Osteoblast (primary cell): ENCODE data around the gene MAPK1IP1L. TPM values are rescaled to one million over a fixed set of nuclear protein-coding genes. Genes with fewer than 3 reads are reported as not detected.
A peak's percentile ranks its signal among the peaks of the same experiment; 100 is the strongest.

Source experiments
- DNase-seq: peaks from one replicate; pipeline ENCODE4 v3.0.0; 2011; ENCODE audit warnings: low spot score, mixed read lengths; ENCODE audit not compliant: insufficient read length; ENCODE audit errors: missing footprints
- H2AFZ ChIP-seq: 2 replicates; pipeline ENCODE4 v1.6.0; 2011; ENCODE audit warnings: mild to moderate bottlenecking, low read length
- H3K27ac ChIP-seq: 2 replicates; pipeline ENCODE4 v1.5.1; 2011; ENCODE audit warnings: mild to moderate bottlenecking, low read depth, low read length, moderate library complexity
- H3K27me3 ChIP-seq: 2 replicates; pipeline ENCODE4 v1.6.0; 2012; ENCODE audit warnings: mild to moderate bottlenecking, control low read depth, inconsistent platforms, low read length, moderate library complexity; ENCODE audit not compliant: insufficient read depth
- H3K36me3 ChIP-seq: 2 replicates; pipeline ENCODE4 v1.5.1; 2011; ENCODE audit warnings: mild to moderate bottlenecking, low read length, control low read depth, moderate library complexity; ENCODE audit not compliant: insufficient read depth
- H3K4me1 ChIP-seq: 2 replicates; pipeline ENCODE4 v1.5.1; 2011; ENCODE audit warnings: mild to moderate bottlenecking, low read length, control low read depth, moderate library complexity; ENCODE audit not compliant: insufficient read depth
- H3K4me2 ChIP-seq: 2 replicates; pipeline ENCODE4 v1.6.0; 2011; ENCODE audit warnings: mild to moderate bottlenecking, low read length; ENCODE audit not compliant: insufficient read depth
- H3K4me3 ChIP-seq: fragments of 200-600 bp; sonication (generic); 3 replicates; pipeline ENCODE4 v1.5.1; 2012; ENCODE audit warnings: mild to moderate bottlenecking, low read length, inconsistent platforms; ENCODE audit not compliant: insufficient read depth
- H3K79me2 ChIP-seq: 2 replicates; pipeline ENCODE4 v1.6.0; 2012; ENCODE audit warnings: mild to moderate bottlenecking, low read length, control low read depth, inconsistent platforms; ENCODE audit not compliant: insufficient read depth
- H3K9me3 ChIP-seq: 2 replicates; pipeline ENCODE4 v1.5.1; 2011; ENCODE audit warnings: low read depth, low read length, control low read depth
- H4K20me1 ChIP-seq: 2 replicates; pipeline ENCODE4 v1.6.0; 2012; ENCODE audit warnings: mild to moderate bottlenecking, low read length, control low read depth; ENCODE audit not compliant: insufficient read depth
- CTCF ChIP-seq: IDR thresholded peaks from 2 replicates; pipeline ENCODE4 v1.5.1; 2011; ENCODE audit warnings: mild to moderate bottlenecking, low read depth, low read length, moderate library complexity; ENCODE audit errors: extremely low read depth
- total RNA-seq: library from RNA; depleted of rRNA; stranded (reverse); fragments of >200 nt; gene quantifications from 2 replicates; pipeline ENCODE4 v1.2.3, GENCODE V29; 2012

The MAPK1IP1L gene
- total RNA-seq, 1 donor: 42.0 TPM

- no peak for TF ChIP-seq CTCF
- no peaks in the 10 kb centered on the region for H3K36me3 ChIP-seq
- no peaks in the 10 kb centered on the region for H3K9me3 ChIP-seq
- H4K20me1 ChIP-seq: no peaks in the 10 kb centered on the region
- H3K4me2 ChIP-seq: peak overlapping the region; percentile 47
- no peaks in the 10 kb centered on the region for H3K27me3 ChIP-seq
- peaks cover 43% of the 10 kb centered on the region for H3K4me1 ChIP-seq
- peak overlapping the region; percentile 53 for H2AFZ ChIP-seq
- DNase-seq: no peak
- H3K4me3 ChIP-seq: no peak overlapping the region
- H3K27ac ChIP-seq: peak overlapping the region; percentile 96
- no peaks in the 10 kb centered on the region for H3K79me2 ChIP-seq
Observed at GRCh38 chr14:55103971-55104954, 52.8 kb downstream of the MAPK1IP1L start.

GRCh38 chr14:55105991-55106390 is 54.5 kb downstream of the MAPK1IP1L start:
- no peak overlapping the region for H3K4me3 ChIP-seq
- TF ChIP-seq CTCF: no peak
- H3K4me2 ChIP-seq: no peak overlapping the region
- no peaks in the 10 kb centered on the region for H4K20me1 ChIP-seq
- no peaks in the 10 kb centered on the region for H3K9me3 ChIP-seq
- H3K27ac ChIP-seq: no peak overlapping the region
- no peak overlapping the region for H2AFZ ChIP-seq
- H3K79me2 ChIP-seq: no peaks in the 10 kb centered on the region
- no peaks in the 10 kb centered on the region for H3K27me3 ChIP-seq
- no peak for DNase-seq
- H3K36me3 ChIP-seq: no peaks in the 10 kb centered on the region
- H3K4me1 ChIP-seq: peaks cover 43% of the 10 kb centered on the region

- peak overlapping the region; percentile 100 for H3K27ac ChIP-seq
- peak; percentile 96 for DNase-seq
- H3K4me3 ChIP-seq: peak overlapping the region; percentile 55
- peaks cover 29% of the 10 kb centered on the region for H3K4me1 ChIP-seq
- TF ChIP-seq CTCF: no peak
- no peaks in the 10 kb centered on the region for H4K20me1 ChIP-seq
- H3K79me2 ChIP-seq: no peaks in the 10 kb centered on the region
- H3K9me3 ChIP-seq: no peaks in the 10 kb centered on the region
- H3K36me3 ChIP-seq: no peaks in the 10 kb centered on the region
- H3K4me2 ChIP-seq: peak overlapping the region; percentile 85
- H2AFZ ChIP-seq: peak overlapping the region; percentile 89
- H3K27me3 ChIP-seq: no peaks in the 10 kb centered on the region
Observed at GRCh38 chr14:55107766-55108554, 56.5 kb downstream of the MAPK1IP1L start.

GRCh38 chr14:55109836-55110235 is 58.4 kb downstream of the MAPK1IP1L start:
- TF ChIP-seq CTCF: no peak
- Histone ChIP-seq H2AFZ (no peak overlapping the region), H4K20me1 (no peaks in the 10 kb centered on the region), H3K36me3 (no peaks in the 10 kb centered on the region), H3K4me3 (no peak overlapping the region), H3K9me3 (no peaks in the 10 kb centered on the region), H3K27ac (no peak overlapping the region), H3K79me2 (no peaks in the 10 kb centered on the region), H3K4me2 (no peak overlapping the region), H3K27me3 (no peaks in the 10 kb centered on the region), H3K4me1 (peaks cover 17% of the 10 kb centered on the region)
- DNase-seq: no peak
